Testis (tissue), 3 donors: ENCODE measurements around the gene LSS. TPM values are rescaled to one million over a fixed set of nuclear protein-coding genes. Genes with fewer than 3 reads are reported as not detected.

Source experiments
- DNase-seq: peaks from one replicate; pipeline ENCODE4 v3.0.0-alpha.2; 2019
- H3K27ac ChIP-seq, 2 donors: fragments of 200-600 bp; sonication (generic); one replicate each; pipeline ENCODE4 v1.5.1; 2019
- H3K27me3 ChIP-seq: fragments of 200-600 bp; sonication (generic); one replicate; pipeline ENCODE4 v1.5.1; 2019
- H3K36me3 ChIP-seq: fragments of 200-600 bp; sonication (generic); one replicate; pipeline ENCODE4 v1.5.1; 2017; ENCODE audit warnings: low read depth; ENCODE audit errors: missing control alignments
- H3K4me1 ChIP-seq: fragments of 200-600 bp; sonication (generic); one replicate; pipeline ENCODE4 v1.5.1; 2019
- H3K4me3 ChIP-seq, 2 donors: fragments of 200-600 bp; sonication (generic); one replicate each; pipeline ENCODE4 v1.5.1; 2017 to 2019
- H3K9me3 ChIP-seq: fragments of 200-600 bp; sonication (generic); one replicate; pipeline ENCODE4 v1.5.1; 2017
- CTCF ChIP-seq, 3 experiments: fragments of 450-650 bp in 2 of 3; fragments of 200-600 bp in 1 of 3; sonication (generic) in 1 of 3; IDR thresholded peaks; one replicate each; pipeline ENCODE4 v1.5.1; 2016 to 2019; ENCODE audit warnings: antibody characterized with exemption in 3 of 3, mild to moderate bottlenecking in 2 of 3, moderate library complexity in 1 of 3
- POLR2A ChIP-seq: fragments of 450-650 bp; IDR thresholded peaks from one replicate; pipeline ENCODE4 v1.6.1; 2017; ENCODE audit warnings: antibody characterized with exemption, mild to moderate bottlenecking, moderate library complexity
- WGBS, 2 donors: methylation state at CpG; one replicate each; pipeline ENCODE4 v1.1.5; 2018; 5-methylcytosine and 5-hydroxymethylcytosine counted together
- intact Hi-C: fragments of 100-400 bp; cut with DNase I; formaldehyde crosslinking; loops from one replicate; pipeline ENCODE4 v1.15.1; 2023; ENCODE audit warnings: low total_unique reads
- polyA plus RNA-seq: library from polyadenylated mRNA; stranded (reverse); fragments of 350-450 nt; fragmentation: Illumina TruSeq; extraction: RNeasy Lipid Tissue Mini Kit (QIAGEN cat#74804); gene quantifications from one replicate; pipeline ENCODE4 v1.2.3, GENCODE V29; 2014; ENCODE audit warnings: low read depth, low replicate concordance; ENCODE audit not compliant: insufficient read depth
- total RNA-seq, 2 donors: library from RNA; depleted of rRNA; stranded (reverse); fragments of >200 nt; gene quantifications; one replicate each; pipeline ENCODE4 v1.2.3, GENCODE V29; 2016

LSS gene
- total and polyA plus RNA-seq, 3 donors from 2014 or later: 35.6 to 152 (median 126) TPM

DNA sequence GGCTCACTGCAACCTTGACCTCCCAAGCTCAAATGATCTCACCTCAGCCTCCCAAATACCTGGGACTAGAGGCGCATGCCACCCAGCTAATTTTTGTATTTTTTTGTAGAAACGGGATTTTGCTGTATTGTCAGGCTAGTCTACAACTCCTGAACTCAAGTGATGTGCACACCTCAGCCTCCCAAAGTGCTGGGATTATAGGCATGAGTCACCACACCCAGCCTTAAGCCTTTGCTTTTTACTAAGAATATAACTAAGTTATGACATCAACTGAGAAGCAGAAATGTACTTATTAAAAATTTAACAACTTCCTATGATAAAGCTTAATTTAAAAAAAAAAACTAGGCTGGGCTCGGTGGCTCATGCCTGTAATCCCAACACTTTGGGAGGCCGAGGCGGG, 8.9 kb upstream of the LSS start:
- DNase-seq: no peak
- no peak for TF ChIP-seq POLR2A
- no peak for TF ChIP-seq CTCF (IDR thresholded peaks at IDR 0.05)
- WGBS, 2 donors: 91% methylated on average over 5 of the region's 5 CpGs; no CpG with 5 or more reads in 1 of the 2 donors
- H3K4me1 ChIP-seq: no peaks in the 10 kb centered on the region
- intact Hi-C loops: no loop called here
- no peaks in the 10 kb centered on the region for H3K36me3 ChIP-seq
- H3K4me3 ChIP-seq: no peak overlapping the region
- H3K27me3 ChIP-seq: no peaks in the 10 kb centered on the region
- no peaks in the 10 kb centered on the region for H3K9me3 ChIP-seq
- H3K27ac ChIP-seq: no peak overlapping the region

- Histone ChIP-seq H3K36me3 (no peaks in the 10 kb centered on the region), H3K4me3 (no peak overlapping the region), H3K27ac (no peak overlapping the region), H3K4me1 (no peaks in the 10 kb centered on the region), H3K9me3 (no peaks in the 10 kb centered on the region), H3K27me3 (no peaks in the 10 kb centered on the region)
- WGBS, 2 donors: 76% methylated on average over 5 of the region's 5 CpGs
- DNase-seq: no peak
- intact Hi-C loops: no loop called here
- no peak for TF ChIP-seq CTCF (IDR thresholded peaks at IDR 0.05)
- no peak for TF ChIP-seq POLR2A
Measured at GRCh38 chr21:46234436-46234950, 5.9 kb upstream of the LSS start.

GRCh38 chr21:46229923-46230260, 1.3 kb upstream of the LSS start:
- WGBS, 2 donors: 66 to 72% methylated on average over 6 of the region's 6 CpGs
- Histone ChIP-seq H3K4me1 (peaks cover 19% of the 10 kb centered on the region), H3K4me3 (peak overlapping the region; percentile 81 to 94), H3K36me3 (no peaks in the 10 kb centered on the region), H3K9me3 (no peaks in the 10 kb centered on the region), H3K27me3 (no peaks in the 10 kb centered on the region), H3K27ac (peak overlapping the region in 1 of 2 donors; percentile 88)
- intact Hi-C loops: no loop called here
- DNase-seq: no peak
- TF ChIP-seq CTCF (IDR thresholded peaks at IDR 0.05) (no peak), POLR2A (no peak)

DNA sequence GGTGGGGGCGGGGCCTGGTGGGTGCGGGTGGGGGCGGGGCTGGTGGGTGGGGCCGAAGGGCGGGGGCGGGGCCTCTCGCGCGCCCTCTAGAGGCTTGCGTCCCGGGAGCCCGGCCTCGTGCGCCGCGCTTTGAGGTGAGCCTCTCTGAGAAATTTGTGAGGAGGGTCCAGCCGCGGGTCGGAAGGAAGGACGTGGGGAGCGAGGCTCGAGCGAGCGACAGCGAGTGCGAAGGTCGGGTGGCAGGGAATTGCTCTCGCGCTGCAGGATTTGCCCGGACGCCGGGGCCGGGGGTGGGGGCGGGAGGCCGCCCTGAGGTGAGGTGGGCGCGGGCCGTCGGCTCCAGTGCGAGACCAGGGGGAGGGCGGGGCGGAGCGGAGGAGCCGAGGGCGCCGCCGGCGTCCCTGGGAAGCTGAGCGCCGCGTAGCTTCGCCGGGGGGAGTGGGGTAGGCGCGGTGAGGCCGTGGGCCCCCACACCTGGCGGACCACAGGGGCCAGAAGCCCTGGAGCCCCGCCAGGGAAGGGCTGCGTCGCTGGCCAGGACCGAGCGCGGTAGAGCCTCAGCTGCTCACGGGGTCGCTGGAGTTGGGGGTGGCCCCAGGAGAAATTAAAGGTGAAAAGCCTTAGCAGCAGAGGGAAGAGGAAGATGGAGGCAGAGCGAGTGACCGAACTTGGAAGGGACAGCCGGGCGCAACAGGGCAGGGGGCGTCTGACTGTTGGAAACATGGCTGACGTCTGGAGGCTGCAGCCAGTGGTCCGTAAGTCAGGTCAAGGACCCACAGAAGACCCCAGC, 754 bp upstream of the LSS start:
- peak overlapping the region; percentile 76 to 88 for H3K27ac ChIP-seq
- peaks cover 19% of the 10 kb centered on the region for H3K4me1 ChIP-seq
- no peaks in the 10 kb centered on the region for H3K36me3 ChIP-seq
- peak overlapping the region; percentile 81 to 94 for H3K4me3 ChIP-seq
- DNase-seq: no peak
- H3K27me3 ChIP-seq: no peaks in the 10 kb centered on the region
- intact Hi-C loops: no loop called here
- no peak for TF ChIP-seq POLR2A
- TF ChIP-seq CTCF (IDR thresholded peaks at IDR 0.05): peak in 2 of 3 experiments; percentile 28 to 56
- no peaks in the 10 kb centered on the region for H3K9me3 ChIP-seq
- 6 to 17% methylated on average over 12 to 61 of the region's 72 CpGs for whole genome bisulfite sequencing, 2 donors
